ENCODE results near the gene PPP2CA.

DNA sequence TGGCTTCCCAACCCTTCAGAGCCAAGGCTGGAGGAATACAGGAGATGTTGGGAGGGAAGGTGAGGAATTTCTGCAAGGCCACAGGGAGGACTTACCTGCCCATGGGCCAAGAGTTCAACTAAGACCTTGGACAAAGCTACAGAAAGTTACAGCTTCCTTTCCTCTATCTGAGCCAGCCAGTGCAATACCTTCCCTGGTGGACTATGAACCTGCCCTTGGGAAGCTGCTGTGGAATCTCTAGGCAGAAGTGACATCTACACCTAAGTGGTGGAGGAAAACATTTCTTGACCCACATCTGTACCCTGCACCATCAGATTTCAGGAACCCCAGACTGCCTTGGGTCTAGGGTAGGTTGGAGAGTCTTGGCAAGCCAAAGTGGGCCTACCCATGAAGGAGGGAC is 42.4 kb downstream of the PPP2CA start:
- TF ChIP-seq, protein P1, sequence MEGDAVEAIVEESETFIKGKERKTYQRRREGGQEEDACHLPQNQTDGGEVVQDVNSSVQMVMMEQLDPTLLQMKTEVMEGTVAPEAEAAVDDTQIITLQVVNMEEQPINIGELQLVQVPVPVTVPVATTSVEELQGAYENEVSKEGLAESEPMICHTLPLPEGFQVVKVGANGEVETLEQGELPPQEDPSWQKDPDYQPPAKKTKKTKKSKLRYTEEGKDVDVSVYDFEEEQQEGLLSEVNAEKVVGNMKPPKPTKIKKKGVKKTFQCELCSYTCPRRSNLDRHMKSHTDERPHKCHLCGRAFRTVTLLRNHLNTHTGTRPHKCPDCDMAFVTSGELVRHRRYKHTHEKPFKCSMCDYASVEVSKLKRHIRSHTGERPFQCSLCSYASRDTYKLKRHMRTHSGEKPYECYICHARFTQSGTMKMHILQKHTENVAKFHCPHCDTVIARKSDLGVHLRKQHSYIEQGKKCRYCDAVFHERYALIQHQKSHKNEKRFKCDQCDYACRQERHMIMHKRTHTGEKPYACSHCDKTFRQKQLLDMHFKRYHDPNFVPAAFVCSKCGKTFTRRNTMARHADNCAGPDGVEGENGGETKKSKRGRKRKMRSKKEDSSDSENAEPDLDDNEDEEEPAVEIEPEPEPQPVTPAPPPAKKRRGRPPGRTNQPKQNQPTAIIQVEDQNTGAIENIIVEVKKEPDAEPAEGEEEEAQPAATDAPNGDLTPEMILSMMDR (IDR thresholded peaks at IDR 0.05; ENCODE audit: poor library complexity) = no peak
- TF ChIP-seq EZH2 (IDR thresholded peaks at IDR 0.05; ENCODE audit: borderline replicate concordance) = no peak

Data from hepatocyte (in vitro differentiated cells).